H1 (cell line): ENCODE results near the gene LMO4. TPM values are rescaled to one million over a fixed set of nuclear protein-coding genes. Genes with fewer than 3 reads are reported as not detected.

Source experiments
- CTCF ChIA-PET: fragments of 300-600 bp; sonication (Branson Sonifier 250); formaldehyde crosslinking; loops from one replicate; lab custom pipeline; 2021; ENCODE audit not compliant: partially characterized antibody; lab: Charles Lee
- POLR2A ChIA-PET: fragments of 300-600 bp; sonication (Branson Sonifier 250); formaldehyde crosslinking; loops from one replicate; lab custom pipeline; 2021; ENCODE audit warnings: inconsistent platforms; ENCODE audit not compliant: partially characterized antibody; lab: Charles Lee
- DNase-seq, 2 experiments: peaks; one replicate each; pipeline versions ENCODE4 v3.0.0 to v3.0.0-alpha.2; 2010 to 2022; ENCODE audit warnings: low spot score in 2 of 2, low read depth in 1 of 2, mixed read lengths in 1 of 2
- FAIRE-seq: peaks from 2 replicates; lab custom pipeline; 2011; peaks lifted over from hg19 to GRCh38; lab: Jason Lieb, UNC
- H2AFZ ChIP-seq: 2 replicates; pipeline ENCODE4 v1.8.1; 2012; ENCODE audit warnings: low read length, inconsistent platforms
- H2AK5ac ChIP-seq: 2 replicates; pipeline ENCODE4 v1.6.1; 2013; ENCODE audit warnings: low read depth, low read length
- H2BK120ac ChIP-seq: replicated peaks from 2 replicates; pipeline ENCODE3; 2013; ENCODE audit warnings: low read depth, low read length, inconsistent platforms
- H2BK12ac ChIP-seq: 2 replicates; pipeline ENCODE4 v1.6.1; 2013; ENCODE audit warnings: low read depth, low read length
- H2BK15ac ChIP-seq: 2 replicates; pipeline ENCODE4 v1.6.1; 2013; ENCODE audit warnings: low read length
- H2BK20ac ChIP-seq: 2 replicates; pipeline ENCODE4 v1.6.1; 2013; ENCODE audit warnings: low read length
- H2BK5ac ChIP-seq: 2 replicates; pipeline ENCODE4 v1.6.1; 2013; ENCODE audit warnings: low read depth, low read length
- H3K14ac ChIP-seq: 2 replicates; pipeline ENCODE4 v1.6.1; 2013; ENCODE audit warnings: inconsistent platforms; ENCODE audit not compliant: insufficient read length
- H3K18ac ChIP-seq: 2 replicates; pipeline ENCODE4 v1.6.1; 2013; ENCODE audit warnings: low read length; ENCODE audit errors: extremely low read depth
- H3K23ac ChIP-seq: 2 replicates; pipeline ENCODE4 v1.6.1; 2013; ENCODE audit warnings: inconsistent platforms; ENCODE audit not compliant: insufficient read length
- H3K23me2 ChIP-seq: 2 replicates; pipeline ENCODE4 v1.6.1; 2013; ENCODE audit warnings: low read depth, low read length
- H3K27ac ChIP-seq: 2 replicates; pipeline ENCODE4 v1.6.1; 2011; ENCODE audit warnings: low read depth, low read length, inconsistent platforms
- H3K27me3 ChIP-seq, 4 experiments: replicated peaks in 1 of 4; 1 replicate in 1 of 4; 2 replicates in 3 of 4; pipeline versions ENCODE4 v1.6.1 to v1.8.1; 2011 to 2013; ENCODE audit warnings: low read length in 3 of 4, mild to moderate bottlenecking in 3 of 4, inconsistent platforms in 2 of 4, mixed read lengths in 2 of 4, moderate library complexity in 1 of 4; ENCODE audit not compliant: control insufficient read depth in 3 of 4, insufficient read depth in 3 of 4; ENCODE audit errors: extremely low read depth in 1 of 4
- H3K36me3 ChIP-seq, 4 experiments: 2 replicates each; pipeline versions ENCODE4 v1.6.1 to v1.8.1; 2011 to 2013; ENCODE audit warnings: mild to moderate bottlenecking in 4 of 4, low read length in 3 of 4, moderate library complexity in 2 of 4, control low read depth in 1 of 4, inconsistent platforms in 1 of 4; ENCODE audit not compliant: insufficient read depth in 4 of 4, control insufficient read depth in 2 of 4
- H3K4ac ChIP-seq: replicated peaks from 2 replicates; pipeline ENCODE3; 2013; ENCODE audit warnings: low read length, low read depth, mixed read lengths, inconsistent platforms; ENCODE audit not compliant: insufficient read length
- H3K4me1 ChIP-seq, 4 experiments: replicated peaks in 1 of 4; 1 replicate in 1 of 4; 2 replicates in 3 of 4; pipeline versions ENCODE4 v1.6.1 to v1.8.1; 2011 to 2013; ENCODE audit warnings: low read length in 3 of 4, inconsistent platforms in 2 of 4, mixed read lengths in 1 of 4; ENCODE audit not compliant: insufficient read depth in 4 of 4, control insufficient read depth in 3 of 4
- H3K4me2 ChIP-seq, 2 experiments: 2 replicates each; pipeline versions ENCODE4 v1.6.1 to v1.8.1; 2011 to 2013; ENCODE audit warnings: low read depth in 2 of 2, low read length in 2 of 2, control low read depth in 1 of 2, inconsistent platforms in 1 of 2, mild to moderate bottlenecking in 1 of 2; ENCODE audit not compliant: insufficient read depth in 1 of 2
- H3K4me3 ChIP-seq, 4 experiments: fragments of 200-600, 300-600 bp in 1 of 4; sonication (generic), shearing (Covaris generic), sonication (Bioruptor Twin) in 1 of 4; 2 replicates each; pipeline versions ENCODE4 v1.5.1 to v1.8.1; 2011 to 2016; ENCODE audit warnings: low read length in 4 of 4, low read depth in 3 of 4, control low read depth in 2 of 4, inconsistent platforms in 2 of 4, mild to moderate bottlenecking in 2 of 4, mixed read lengths in 1 of 4, moderate library complexity in 1 of 4; ENCODE audit not compliant: insufficient read depth in 2 of 4; ENCODE audit errors: extremely low read depth in 1 of 4
- H3K56ac ChIP-seq: replicated peaks from 2 replicates; pipeline ENCODE3; 2013; ENCODE audit warnings: low read depth, mild to moderate bottlenecking, mixed read lengths, low read length, inconsistent platforms; ENCODE audit not compliant: insufficient read length
- H3K79me1 ChIP-seq: 2 replicates; pipeline ENCODE4 v1.6.1; 2013; ENCODE audit warnings: low read depth, low read length, control low read depth
- H3K79me2 ChIP-seq, 2 experiments: 2 replicates each; pipeline versions ENCODE4 v1.6.1 to v1.8.1; 2012 to 2013; ENCODE audit warnings: low read length in 2 of 2, mild to moderate bottlenecking in 2 of 2, inconsistent platforms in 1 of 2; ENCODE audit not compliant: insufficient read depth in 2 of 2, control insufficient read depth in 1 of 2
- H3K9ac ChIP-seq, 4 experiments: replicated peaks in 1 of 4; 1 replicate in 1 of 4; 2 replicates in 3 of 4; pipeline versions ENCODE4 v1.6.1 to v1.8.1; 2011 to 2013; ENCODE audit warnings: low read depth in 3 of 4, low read length in 3 of 4, control low read depth in 2 of 4, mild to moderate bottlenecking in 2 of 4, moderate library complexity in 2 of 4, inconsistent platforms in 1 of 4; ENCODE audit errors: extremely low read depth in 1 of 4
- H3K9me3 ChIP-seq, 2 experiments: 2 replicates each; pipeline versions ENCODE4 v1.6.1 to v1.8.1; 2012 to 2013; ENCODE audit warnings: mild to moderate bottlenecking in 2 of 2, moderate library complexity in 2 of 2, control low read depth in 1 of 2, inconsistent platforms in 1 of 2, low read depth in 1 of 2, low read length in 1 of 2, mixed read lengths in 1 of 2; ENCODE audit not compliant: insufficient read depth in 2 of 2
- H4K20me1 ChIP-seq, 2 experiments: replicated peaks in 1 of 2; 2 replicates each; pipeline versions ENCODE3 to v1.8.1; 2011 to 2013; ENCODE audit warnings: inconsistent platforms in 2 of 2, low read length in 2 of 2, mild to moderate bottlenecking in 1 of 2; ENCODE audit not compliant: insufficient read depth in 2 of 2, control insufficient read depth in 1 of 2
- H4K5ac ChIP-seq: 2 replicates; pipeline ENCODE4 v1.6.1; 2013; ENCODE audit warnings: low read length, low read depth, mixed read lengths, inconsistent platforms; ENCODE audit not compliant: insufficient read length
- H4K8ac ChIP-seq: 2 replicates; pipeline ENCODE4 v1.8.0; 2013; ENCODE audit warnings: mild to moderate bottlenecking, moderate library complexity, low read length, inconsistent platforms; ENCODE audit not compliant: insufficient read depth; ENCODE audit errors: extremely low read depth
- H4K91ac ChIP-seq: replicated peaks from 2 replicates; pipeline ENCODE3; 2013; ENCODE audit warnings: low read length, mixed read lengths, inconsistent platforms; ENCODE audit not compliant: insufficient read length
- BACH1 ChIP-seq: IDR thresholded peaks from 2 replicates; pipeline ENCODE4 v1.6.1; 2012; ENCODE audit warnings: low read length, improper control_type of control experiment
- CBX5 ChIP-seq: fragments of 300-800, 300-1000 bp; sonication (generic); IDR thresholded peaks from 2 replicates; pipeline ENCODE4 v1.7.1; 2016; ENCODE audit warnings: antibody characterized with exemption, low read length, low read depth
- CTCF ChIP-seq, 3 experiments: IDR thresholded peaks; 1 replicate in 2 of 3; 2 replicates in 1 of 3; pipeline versions ENCODE4 v1.5.1 to v1.6.1; 2011; ENCODE audit warnings: low read length in 3 of 3, mild to moderate bottlenecking in 3 of 3, inconsistent platforms in 2 of 3, low read depth in 1 of 3, moderate library complexity in 1 of 3; ENCODE audit not compliant: insufficient read depth in 1 of 3; ENCODE audit errors: control extremely low read depth in 1 of 3
- EP300 ChIP-seq, 2 experiments: IDR thresholded peaks; 1 replicate in 1 of 2; 2 replicates in 1 of 2; pipeline ENCODE4 v1.6.1; 2011 to 2012; ENCODE audit warnings: low read depth in 2 of 2, low read length in 2 of 2, mild to moderate bottlenecking in 2 of 2, borderline replicate concordance in 1 of 2, inconsistent platforms in 1 of 2, moderate library complexity in 1 of 2
- RAD21 ChIP-seq, 2 experiments: IDR thresholded peaks in 1 of 2; conservative IDR thresholded peaks in 1 of 2; 2 replicates each; pipeline ENCODE4 v1.6.1; 2011; ENCODE audit warnings: low read depth in 2 of 2, low read length in 2 of 2, improper control_type of control experiment in 1 of 2, inconsistent platforms in 1 of 2, mild to moderate bottlenecking in 1 of 2, moderate library complexity in 1 of 2
- RBBP5 ChIP-seq: IDR thresholded peaks from 2 replicates; pipeline ENCODE4 v1.7.1; 2012; ENCODE audit warnings: low read depth, mild to moderate bottlenecking, inconsistent platforms, low read length, moderate library complexity, borderline replicate concordance
- SIRT6 ChIP-seq: IDR thresholded peaks from one replicate; pipeline ENCODE4 v1.7.1; 2012; ENCODE audit warnings: low read length, inconsistent platforms
- TAF1 ChIP-seq: IDR thresholded peaks from 2 replicates; pipeline ENCODE4 v1.6.1; 2011; ENCODE audit warnings: mild to moderate bottlenecking, low read depth, low read length
- TCF12 ChIP-seq: IDR thresholded peaks from 2 replicates; pipeline ENCODE4 v1.6.1; 2011; ENCODE audit warnings: low read depth, mild to moderate bottlenecking, low read length
- WGBS, 2 experiments: shearing (Covaris generic) in 1 of 2; methylation state at CpG; one replicate each; pipeline versions ENCODE4 v1.1.6 to v1.1.7; 2013 to 2015; ENCODE audit warnings: low lambda C conversion rate in 2 of 2, mixed read lengths in 2 of 2, inconsistent platforms in 1 of 2, low coverage in 1 of 2, missing lambda C conversion rate in 1 of 2; ENCODE audit not compliant: insufficient replicate concordance in 2 of 2, insufficient coverage in 1 of 2, insufficient read length in 1 of 2; ENCODE audit errors: extremely low coverage in 1 of 2, missing lambda C conversion rate in 1 of 2; 5-methylcytosine and 5-hydroxymethylcytosine counted together
- polyA plus RNA-seq, 7 experiments: library from polyadenylated mRNA; depleted of rRNA in 3 of 7; stranded (reverse) in 5 of 7; unstranded in 2 of 7; fragments of >200 nt in 5 of 7; fragments of 200-250 nt in 2 of 7; gene quantifications; 1 replicate in 5 of 7; 2 replicates in 1 of 7; 4 replicates in 1 of 7; pipeline versions ENCODE4 v1.2.1 to v1.2.3, GENCODE V29; 2011 to 2013; ENCODE audit warnings: missing spikeins in 2 of 7, mixed read lengths in 2 of 7
- total RNA-seq: library from RNA; stranded (reverse); fragmentation: NEBNext Ultra II Directional; extraction: Animal tissue kit (Norgen Biotek cat#: 25700); gene quantifications from 2 replicates; pipeline ENCODE4 v1.2.1, GENCODE V29; 2021

The LMO4 gene
- total and polyA plus RNA-seq, 2 of the 8 experiments (the other 6 are each of a cell fraction or from before 2014, with no cell fraction given) = 71.7 to 98.7 TPM

GRCh38 chr1:87325982-87326738 lies 2.5 kb upstream of the LMO4 start:
- Histone ChIP-seq H4K20me1 (no peaks in the 10 kb centered on the region), H3K27ac (no peak overlapping the region), H3K4ac (no peak overlapping the region), H2BK15ac (no peak overlapping the region), H3K56ac (no peak overlapping the region), H2AFZ (peak overlapping the region; percentile 91), H3K79me2 (peaks cover 0 to 14% of the 10 kb centered on the region in 2 experiments; a peak in 2 of 4 replicates), H4K91ac (no peak overlapping the region), H2BK20ac (no peak overlapping the region), H3K4me3 (no peak overlapping the region), H3K23ac (no peak overlapping the region), H3K9ac (no peak overlapping the region), H2BK120ac (peak overlapping the region; percentile 13), H3K4me2 (no peak overlapping the region), H3K14ac (no peak overlapping the region), H2BK12ac (no peak overlapping the region), H3K23me2 (peaks cover 5% of the 10 kb centered on the region), H2AK5ac (no peak overlapping the region), H3K36me3 (no peaks in the 10 kb centered on the region), H3K18ac (no peak overlapping the region), H3K27me3 (no peaks in the 10 kb centered on the region), H3K4me1 (peaks cover 0 to 6% (median 4%) of the 10 kb centered on the region in 4 experiments; a peak in 3 of 7 replicates), H4K5ac (no peak overlapping the region), H3K79me1 (no peaks in the 10 kb centered on the region), H3K9me3 (no peaks in the 10 kb centered on the region), H2BK5ac (no peak overlapping the region), H4K8ac (no peak overlapping the region)
- POLR2A ChIA-PET = interaction anchor here (3.2 to 13.4 kb wide), 2 partner anchors 9 to 20 kb away, joined by 17 to 184 read pairs; no protein-coding TSS in a partner anchor
- 45% methylated on average over 10 of the region's 10 CpGs; no CpG with 5 or more reads in 1 of the 2 experiments for WGBS, 2 experiments
- FAIRE-seq (peak; percentile 69), DNase-seq (peak in 1 of 2 experiments; percentile 55)
- CTCF ChIA-PET = interaction anchor here (0.7 to 5.7 kb wide), 41 partner anchors 9 to 1069 kb away, joined by 3 to 29 read pairs (median 4); no protein-coding TSS in a partner anchor
- peak; percentile 61 to 69 for TF ChIP-seq RAD21 (IDR thresholded peaks at IDR 0.05 in 1 of 2, conservative IDR thresholded peaks at IDR 0.05 in 1 of 2; ENCODE audit: low read depth in 2 of 2, low read length in 2 of 2)
- no peak for TF ChIP-seq EP300 (IDR thresholded peaks at IDR 0.05; ENCODE audit: borderline replicate concordance in 1 of 2, low read depth in 2 of 2, low read length in 2 of 2)
- no peak for TF ChIP-seq TCF12
- TF ChIP-seq CTCF (IDR thresholded peaks at IDR 0.05; ENCODE audit: control extremely low read depth in 1 of 3, insufficient read depth in 1 of 3, low read depth in 1 of 3, low read length in 3 of 3) = peak in 2 of 3 experiments; percentile 54 to 79; a peak in 2 of 4 replicates
- TF ChIP-seq RBBP5 = no peak
- TF ChIP-seq TAF1 = no peak
- TF ChIP-seq CBX5 = no peak
- no peak for TF ChIP-seq SIRT6
- TF ChIP-seq BACH1 = no peak
